Measurements from ENCODE around the gene ZNF184. TPM values are rescaled to one million over a fixed set of nuclear protein-coding genes. Genes with fewer than 3 reads are reported as not detected.

Gene ZNF184
- total and polyA plus RNA-seq, 12 donors = 1.3 to 5.5 (median 3.3) TPM

GRCh38 chr6:27419363-27419762 is 53.5 kb downstream of the ZNF184 start:
- H3K36me3 ChIP-seq = no peaks in the 10 kb centered on the region
- H3K27ac ChIP-seq = no peak overlapping the region
- no peak for ATAC-seq
- H3K9me3 ChIP-seq = peaks cover 0 to 21% (median 0%) of the 10 kb centered on the region in 11 donors
- no peak for TF ChIP-seq CTCF (IDR thresholded peaks at IDR 0.05)
- intact Hi-C loops (cut with DNase I) = no loop called here
- H3K4me1 ChIP-seq = no peaks in the 10 kb centered on the region
- H3K4me3 ChIP-seq = no peak overlapping the region
- no peak for DNase-seq
- H3K27me3 ChIP-seq = peaks cover 0 to 5% (median 0%) of the 10 kb centered on the region in 7 donors

DNA sequence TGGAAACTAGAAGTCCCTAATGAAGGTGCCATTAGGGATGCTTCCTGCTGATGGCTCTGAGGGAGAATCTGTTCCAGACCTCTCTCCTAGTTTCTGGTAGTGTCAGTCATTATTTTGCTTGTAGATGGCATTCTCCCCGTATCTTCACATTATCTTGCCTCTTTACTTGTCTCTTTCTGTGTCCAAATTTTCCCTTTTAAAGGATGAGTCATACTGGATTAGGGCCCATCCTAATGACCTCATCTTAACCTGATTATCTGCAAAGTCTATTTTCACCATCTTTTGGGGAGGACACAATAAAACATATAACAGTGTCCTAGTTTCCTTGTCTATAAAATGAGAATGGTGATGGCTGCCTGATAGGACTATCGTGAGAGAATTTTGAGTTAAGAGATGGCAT is 57.0 kb downstream of the ZNF184 start:
- peaks cover 0 to 9% (median 0%) of the 10 kb centered on the region in 11 donors for H3K9me3 ChIP-seq
- WGBS, 2 donors = 77 to 80% methylated on average over 2 of the region's 2 CpGs
- TF ChIP-seq CTCF (IDR thresholded peaks at IDR 0.05) = no peak
- H3K36me3 ChIP-seq = no peaks in the 10 kb centered on the region
- DNase-seq (no peak), ATAC-seq (no peak)
- H3K4me3 ChIP-seq = no peak overlapping the region
- intact Hi-C loops (cut with DNase I) = no loop called here
- H3K4me1 ChIP-seq = no peaks in the 10 kb centered on the region
- no peak overlapping the region for H3K27ac ChIP-seq
- H3K27me3 ChIP-seq = no peaks in the 10 kb centered on the region

DNA sequence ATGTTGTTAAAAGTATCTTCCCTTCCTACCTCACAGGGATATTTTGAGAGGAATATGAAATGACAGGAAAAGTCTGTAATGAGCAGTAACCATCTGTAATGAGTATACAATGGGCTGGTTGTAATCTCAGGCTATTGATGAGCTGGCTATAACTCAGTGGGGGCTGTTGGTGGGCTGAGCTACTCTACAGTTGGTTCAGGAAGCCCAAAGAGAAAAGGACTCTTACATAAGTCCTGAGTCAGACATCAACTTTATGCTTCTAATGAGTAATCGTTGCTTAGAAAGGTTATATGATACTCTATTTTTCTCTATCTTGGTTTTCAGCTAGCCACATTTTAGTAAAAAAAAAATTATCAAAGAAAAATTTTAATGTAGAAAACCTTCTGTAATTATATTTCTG is 57.9 kb downstream of the ZNF184 start:
- 89 to 95% methylated on average over 1 of the region's 1 CpG for WGBS, 2 donors
- H3K27ac ChIP-seq = no peak overlapping the region
- intact Hi-C loops (cut with DNase I) = no loop called here
- no peak for TF ChIP-seq CTCF (IDR thresholded peaks at IDR 0.05)
- DNase-seq (no peak), ATAC-seq (no peak)
- no peaks in the 10 kb centered on the region for H3K27me3 ChIP-seq
- no peaks in the 10 kb centered on the region for H3K36me3 ChIP-seq
- H3K4me3 ChIP-seq = no peak overlapping the region
- H3K4me1 ChIP-seq = no peaks in the 10 kb centered on the region
- peaks cover 0 to 9% (median 0%) of the 10 kb centered on the region in 11 donors for H3K9me3 ChIP-seq

- 86% methylated on average over 4 of the region's 4 CpGs for WGBS, 2 donors
- intact Hi-C loops (cut with DNase I) = no loop called here
These were observed 58.6 kb downstream of the ZNF184 start for GRCh38 chr6:27414300-27414699.

More at GRCh38 chr6:27414300-27414699, 58.6 kb downstream of the ZNF184 start:
- H3K9me3 ChIP-seq = peaks cover 0 to 9% (median 0%) of the 10 kb centered on the region in 11 donors
- H3K27ac ChIP-seq = no peak overlapping the region
- H3K27me3 ChIP-seq = no peaks in the 10 kb centered on the region
- TF ChIP-seq CTCF (IDR thresholded peaks at IDR 0.05) = no peak
- no peaks in the 10 kb centered on the region for H3K4me1 ChIP-seq
- DNase-seq (no peak), ATAC-seq (no peak)
- H3K36me3 ChIP-seq = no peaks in the 10 kb centered on the region
- H3K4me3 ChIP-seq = no peak overlapping the region
